Measurements from ENCODE around the gene FXYD6. TPM values are rescaled to one million over a fixed set of nuclear protein-coding genes. Genes with fewer than 3 reads are reported as not detected.

FXYD6 gene
- total and polyA plus RNA-seq, 2 of the 8 experiments (the other 6 are each of a cell fraction or from before 2014, with no cell fraction given): 44.6 to 117 TPM

- no peak for TF ChIP-seq HDAC2 (IDR thresholded peaks at IDR 0.05; ENCODE audit: borderline replicate concordance in 1 of 2, low read depth in 2 of 2, low read length in 2 of 2)
- no peak for TF ChIP-seq ZNF274 (IDR thresholded peaks at IDR 0.05; ENCODE audit: borderline replicate concordance, extremely low read depth, low read length)
- no peak for TF ChIP-seq EZH2 (IDR thresholded peaks at IDR 0.05; ENCODE audit: low read depth, low read length, severe bottlenecking)
- TF ChIP-seq SIN3A (conservative IDR thresholded peaks at IDR 0.05 in 1 of 2, IDR thresholded peaks at IDR 0.05 in 1 of 2; ENCODE audit: low read depth in 1 of 2, low read length in 2 of 2): no peak
These were observed 29.7 kb upstream of the FXYD6 start (continued) for GRCh38 chr11:117906126-117906525.
